GM19193 (cell line): ENCODE data around the gene WASF3.

ENCODE experiments used
- POLR2A ChIP-seq: IDR thresholded peaks from 4 replicates; pipeline ENCODE4 v1.6.1; 2011; ENCODE audit not compliant: insufficient read depth, insufficient read length; ENCODE audit errors: extremely low read depth

The WASF3 gene, protein sequence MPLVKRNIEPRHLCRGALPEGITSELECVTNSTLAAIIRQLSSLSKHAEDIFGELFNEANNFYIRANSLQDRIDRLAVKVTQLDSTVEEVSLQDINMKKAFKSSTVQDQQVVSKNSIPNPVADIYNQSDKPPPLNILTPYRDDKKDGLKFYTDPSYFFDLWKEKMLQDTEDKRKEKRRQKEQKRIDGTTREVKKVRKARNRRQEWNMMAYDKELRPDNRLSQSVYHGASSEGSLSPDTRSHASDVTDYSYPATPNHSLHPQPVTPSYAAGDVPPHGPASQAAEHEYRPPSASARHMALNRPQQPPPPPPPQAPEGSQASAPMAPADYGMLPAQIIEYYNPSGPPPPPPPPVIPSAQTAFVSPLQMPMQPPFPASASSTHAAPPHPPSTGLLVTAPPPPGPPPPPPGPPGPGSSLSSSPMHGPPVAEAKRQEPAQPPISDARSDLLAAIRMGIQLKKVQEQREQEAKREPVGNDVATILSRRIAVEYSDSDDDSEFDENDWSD

DNA sequence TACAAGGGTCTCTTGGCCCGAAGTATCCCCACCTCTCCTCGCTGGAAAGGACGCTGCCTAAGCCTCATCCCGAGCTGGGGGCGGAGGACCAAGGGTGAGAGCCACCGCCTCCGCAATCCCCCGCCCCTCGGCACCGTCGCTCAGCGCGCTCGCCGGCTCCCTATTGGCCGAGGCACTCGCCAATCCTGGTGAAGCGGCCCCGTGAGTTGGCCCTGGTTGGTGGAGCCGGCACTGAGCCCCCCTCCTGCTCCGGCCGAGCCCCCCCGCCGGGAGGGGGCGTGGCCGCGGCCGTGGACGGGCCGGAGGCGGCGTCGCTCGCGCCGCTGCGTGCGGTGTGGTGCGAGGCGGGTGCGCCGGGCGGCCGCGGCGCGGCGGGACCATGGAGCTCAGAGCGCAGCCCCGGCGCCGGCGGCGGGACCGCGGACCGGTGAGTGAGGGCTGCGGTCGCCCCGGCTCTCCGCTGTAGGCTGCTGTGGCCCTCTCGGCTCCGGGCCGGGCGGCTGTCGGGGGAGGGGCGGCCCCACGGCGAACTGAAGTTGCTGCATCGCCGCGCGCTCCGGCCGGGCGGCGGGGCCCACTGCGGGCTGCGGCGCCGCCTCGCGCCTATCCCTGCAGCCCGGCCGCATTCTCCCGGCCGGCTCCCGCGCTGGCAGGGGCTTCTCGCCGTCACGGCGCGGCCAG, at the start of gene WASF3:
Gene WASF3, plus strand, starts transcription at position 291 of the 681 bp plus-strand sequence. CDS start 84,588 bp downstream, outside the sequence.
- TF ChIP-seq POLR2A = no peak

DNA sequence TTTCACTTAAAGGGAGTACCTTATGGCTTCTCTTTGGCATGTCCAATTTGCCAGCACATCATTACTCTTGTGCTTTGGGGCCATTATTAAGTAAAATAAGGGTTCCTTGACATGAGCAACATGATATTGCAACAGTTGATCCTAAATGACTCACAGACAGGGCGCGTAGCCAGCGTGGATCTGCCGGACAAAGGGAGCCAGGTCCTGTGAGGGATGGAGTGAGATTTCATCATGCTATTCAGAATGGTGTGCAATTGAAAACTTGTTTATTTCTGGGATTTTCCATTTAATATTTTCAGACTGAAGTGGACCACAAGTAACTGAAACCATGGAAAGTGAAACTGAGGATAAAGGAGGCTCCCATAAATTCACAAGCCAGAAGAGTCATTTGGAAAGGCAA, 48.6 kb upstream of the WASF3 start:
- TF ChIP-seq POLR2A = no peak

DNA sequence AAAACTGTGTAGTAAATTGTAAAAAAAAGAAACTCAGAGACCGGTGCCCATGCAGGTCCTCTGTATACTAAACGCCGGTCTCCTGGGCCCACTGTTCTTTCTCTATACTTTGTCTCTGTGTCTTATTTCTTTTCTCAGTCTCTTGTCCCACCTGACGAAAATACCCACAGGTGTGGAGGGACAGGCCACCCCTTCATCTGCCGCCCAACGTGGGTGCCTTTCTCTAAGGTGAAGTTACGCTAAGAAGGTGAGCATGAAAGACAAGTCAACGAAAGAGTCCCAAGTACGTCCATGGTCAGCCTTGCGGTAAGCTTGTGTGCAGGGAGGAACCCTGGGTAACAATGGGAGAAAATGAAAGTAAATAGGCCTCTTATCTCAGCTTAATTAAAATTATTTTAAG, 48.0 kb upstream of the WASF3 start:
- TF ChIP-seq POLR2A = no peak

DNA sequence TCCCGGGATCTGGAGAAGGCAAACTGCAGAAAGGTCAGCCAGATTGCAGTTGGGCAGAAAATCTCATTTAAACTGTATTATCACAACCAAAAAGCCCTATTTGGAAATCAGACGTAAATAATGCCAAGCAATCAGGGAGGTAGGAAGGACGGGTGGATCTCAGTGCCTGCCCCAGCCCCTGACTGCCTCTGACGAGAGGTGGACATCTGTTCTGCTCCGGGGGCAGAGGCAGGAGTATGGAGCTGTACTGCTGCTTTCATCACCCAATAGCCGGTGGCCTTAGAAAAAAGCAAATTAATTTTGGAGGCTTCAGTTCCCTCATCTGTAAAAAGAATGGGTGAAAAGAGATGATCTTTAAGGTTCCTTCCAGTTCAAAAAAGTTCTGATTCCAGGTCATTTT, 43.6 kb upstream of the WASF3 start:
- TF ChIP-seq POLR2A = no peak

DNA sequence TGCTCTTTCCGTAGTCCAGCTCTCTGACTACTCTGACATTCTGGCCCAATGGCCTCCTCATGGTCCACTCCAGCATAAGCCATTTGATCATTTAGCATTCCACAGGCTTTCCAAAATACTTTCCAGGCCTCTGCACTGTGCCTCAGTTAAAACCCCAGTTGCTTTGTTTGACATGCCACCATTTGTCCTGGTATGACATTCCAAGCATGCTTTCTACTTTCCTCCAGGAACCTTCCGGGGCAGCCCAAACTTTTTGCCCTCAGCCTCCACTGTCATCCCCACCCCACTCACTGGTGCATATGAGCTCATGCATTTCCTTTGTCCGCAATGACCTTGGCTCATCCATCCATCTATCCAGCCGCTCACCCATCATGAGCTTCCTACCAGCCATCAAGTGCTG, 41.8 kb upstream of the WASF3 start:
- no peak for TF ChIP-seq POLR2A

DNA sequence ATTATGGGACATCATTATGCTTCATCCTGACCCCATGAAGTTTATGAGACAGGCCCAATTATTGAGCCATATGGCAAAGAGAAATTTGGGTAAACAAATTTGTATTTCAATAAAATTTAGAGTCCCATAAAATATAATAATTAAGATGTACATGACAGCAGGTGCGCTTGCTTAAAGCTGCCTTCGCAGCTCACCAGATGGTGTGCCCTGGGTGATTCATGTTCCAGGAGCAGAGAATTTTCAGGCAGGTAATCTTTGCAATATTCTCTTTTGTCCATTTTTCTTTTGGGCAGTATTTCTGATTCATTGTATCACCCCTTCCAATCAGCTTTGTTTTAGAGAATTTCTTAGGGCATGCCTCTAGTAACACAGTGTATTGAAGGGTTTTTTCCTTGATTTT, 39.5 kb upstream of the WASF3 start:
- no peak for TF ChIP-seq POLR2A

DNA sequence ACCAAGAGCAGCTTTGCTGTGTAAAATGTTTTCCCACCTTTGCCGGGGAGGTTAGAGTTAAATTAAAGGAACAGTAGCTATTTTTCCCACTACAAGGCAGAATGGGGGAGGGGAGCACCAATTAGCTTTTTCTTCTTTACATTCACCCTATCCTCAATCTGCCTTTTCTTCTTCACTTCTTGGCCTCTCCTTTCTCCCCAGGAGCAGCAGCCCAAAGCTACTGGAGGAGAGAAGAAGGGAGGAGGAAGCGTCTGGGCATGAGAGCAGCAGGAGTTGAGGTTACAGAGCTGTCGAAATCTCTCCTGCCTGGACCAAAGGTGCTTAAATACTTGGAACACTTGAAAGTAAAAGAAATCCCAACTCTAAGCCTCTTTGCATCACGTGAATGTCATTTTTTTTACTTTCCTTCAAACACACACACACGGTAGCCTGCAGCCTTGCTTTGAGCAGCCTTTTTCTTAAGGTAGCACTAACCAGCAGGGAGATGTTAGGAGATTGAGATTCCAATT, 39.0 kb upstream of the WASF3 start:
- TF ChIP-seq POLR2A = no peak

DNA sequence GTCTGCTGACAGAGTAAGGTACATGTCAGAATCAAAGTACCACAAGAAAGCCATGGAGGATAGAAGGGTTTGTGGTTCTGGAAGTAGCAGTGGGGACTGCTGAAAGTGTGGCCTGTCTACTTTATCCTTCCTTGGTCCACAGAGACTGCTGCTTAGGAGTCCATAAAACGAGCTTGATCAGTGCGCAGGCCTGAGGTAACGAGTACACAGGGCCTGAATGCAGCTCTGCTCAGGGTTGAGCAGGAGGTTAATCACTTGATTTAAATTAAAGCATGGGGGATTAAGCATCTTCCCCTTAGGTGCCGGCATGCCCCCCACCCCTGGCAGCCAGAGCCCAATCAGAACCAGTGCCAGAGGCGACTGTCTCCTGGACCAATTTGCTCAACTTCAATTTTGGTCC, 34.9 kb upstream of the WASF3 start:
- TF ChIP-seq POLR2A = no peak

DNA sequence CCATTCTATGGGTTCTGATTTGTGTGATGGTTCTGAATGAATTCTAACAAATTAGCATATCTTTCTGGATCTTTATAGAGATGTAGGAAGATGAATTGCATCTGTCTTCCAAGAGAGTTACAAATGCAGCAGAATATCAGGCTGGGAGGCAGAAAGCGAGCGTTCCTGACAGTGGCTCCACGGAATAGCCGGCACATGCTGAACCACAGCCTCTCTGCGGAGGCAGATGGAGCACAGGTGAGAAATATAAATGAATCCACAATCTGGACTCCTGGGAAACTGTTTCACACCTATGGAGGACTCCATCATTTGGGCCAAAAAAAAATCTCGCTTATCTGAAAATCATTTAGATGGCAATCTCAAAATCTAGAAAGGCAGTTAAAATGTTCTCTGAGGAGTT, 34.5 kb upstream of the WASF3 start:
- no peak for TF ChIP-seq POLR2A

DNA sequence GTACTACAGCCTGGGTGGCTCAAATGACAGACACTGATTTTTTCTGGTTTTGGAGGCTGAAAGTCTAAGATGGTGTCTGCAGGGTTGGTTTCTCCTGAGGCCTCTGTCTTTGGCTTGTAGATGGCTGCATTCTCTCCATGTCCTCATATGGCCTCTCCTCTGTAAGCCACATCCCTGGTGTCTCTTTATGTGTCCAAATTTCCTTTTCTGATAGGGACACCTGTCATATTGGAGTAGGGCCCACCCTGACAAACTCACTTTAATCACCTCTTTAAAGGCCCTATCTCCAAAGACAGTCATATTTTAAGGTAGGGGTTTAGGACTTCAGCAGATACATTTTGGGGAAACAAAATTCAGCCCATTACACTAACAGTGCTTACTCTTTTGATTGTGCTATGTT, 32.0 kb upstream of the WASF3 start:
- TF ChIP-seq POLR2A = no peak

DNA sequence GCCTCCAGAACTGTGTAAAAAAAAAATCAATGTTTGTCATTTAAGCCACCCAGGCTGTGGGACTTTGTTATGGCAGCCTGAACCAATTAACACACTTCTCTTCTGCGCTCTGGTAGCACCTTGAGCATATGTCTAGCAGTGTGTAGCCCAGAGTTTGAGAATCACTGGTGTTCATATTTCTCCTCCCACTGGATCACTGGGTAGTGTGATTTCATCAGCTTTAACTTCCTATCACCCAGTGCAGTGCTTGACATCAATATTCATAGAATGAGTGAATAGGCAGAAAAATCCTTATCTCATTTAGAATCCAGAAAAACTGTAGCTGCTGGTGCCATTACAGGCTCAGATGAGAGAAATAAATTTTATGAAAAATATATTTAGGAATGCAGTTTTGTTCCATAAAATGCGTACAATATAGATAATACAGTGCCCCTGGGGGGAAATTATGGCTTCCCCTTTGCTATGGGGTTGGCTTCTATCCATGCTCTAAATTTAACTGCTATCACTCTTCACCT, 30.7 kb upstream of the WASF3 start:
- no peak for TF ChIP-seq POLR2A

DNA sequence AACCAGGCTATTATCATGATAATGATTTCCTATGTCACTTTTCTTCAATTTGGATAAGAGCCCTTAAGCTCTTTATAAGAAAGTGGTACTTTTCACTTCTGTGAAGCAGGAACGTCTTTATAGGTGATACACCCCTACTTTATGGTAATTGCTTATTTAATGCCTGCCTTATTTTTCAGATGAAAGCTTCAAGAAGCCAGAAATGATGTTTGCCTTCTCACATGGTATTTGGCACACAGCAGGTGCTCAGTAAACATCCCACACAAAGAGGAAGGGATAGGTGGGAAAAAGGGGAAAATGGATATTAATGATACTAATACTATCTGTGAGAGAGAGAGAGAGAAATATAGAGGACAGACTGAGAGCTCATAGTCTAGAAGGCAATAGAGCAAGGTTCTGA, 29.0 kb upstream of the WASF3 start:
- no peak for TF ChIP-seq POLR2A

DNA sequence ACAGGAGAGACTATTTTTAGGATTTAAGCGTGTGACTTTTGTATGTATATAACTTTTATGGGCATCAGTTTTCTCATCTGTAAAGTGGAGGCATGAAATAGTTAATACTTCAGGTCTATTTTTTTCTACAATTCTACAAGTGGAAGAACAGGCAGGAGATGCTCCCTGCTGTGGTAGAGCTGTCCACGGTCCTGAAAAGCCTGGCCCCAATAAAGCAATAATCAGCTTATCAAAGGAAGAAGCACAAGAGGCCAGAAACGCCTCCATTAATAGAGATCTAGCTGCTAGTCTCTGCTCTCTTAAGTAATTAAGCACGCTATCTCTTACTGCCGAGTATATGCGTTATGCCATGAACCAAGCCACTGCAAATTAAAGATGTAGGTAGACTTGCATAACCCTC, 28.0 kb upstream of the WASF3 start:
- TF ChIP-seq POLR2A = no peak

DNA sequence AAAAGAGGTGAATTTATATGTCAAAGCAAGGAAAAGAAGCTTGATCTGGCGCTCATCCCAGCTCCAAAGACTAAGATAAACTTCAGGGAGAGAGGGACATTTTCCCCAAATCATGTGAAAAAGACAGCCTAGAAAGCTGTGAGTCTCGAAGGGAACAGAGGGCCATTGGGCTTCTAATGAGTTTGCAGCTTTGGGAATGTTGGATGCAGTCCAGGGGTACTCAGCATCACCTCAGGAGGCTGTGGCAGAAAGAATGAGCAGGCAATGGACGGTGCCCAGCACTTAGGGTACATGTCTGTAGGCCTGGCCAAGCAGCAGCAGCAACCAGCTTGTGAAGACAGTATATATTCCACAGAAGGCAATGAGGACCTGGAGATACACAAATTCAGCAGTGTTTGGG, 25.7 kb upstream of the WASF3 start:
- no peak for TF ChIP-seq POLR2A

DNA sequence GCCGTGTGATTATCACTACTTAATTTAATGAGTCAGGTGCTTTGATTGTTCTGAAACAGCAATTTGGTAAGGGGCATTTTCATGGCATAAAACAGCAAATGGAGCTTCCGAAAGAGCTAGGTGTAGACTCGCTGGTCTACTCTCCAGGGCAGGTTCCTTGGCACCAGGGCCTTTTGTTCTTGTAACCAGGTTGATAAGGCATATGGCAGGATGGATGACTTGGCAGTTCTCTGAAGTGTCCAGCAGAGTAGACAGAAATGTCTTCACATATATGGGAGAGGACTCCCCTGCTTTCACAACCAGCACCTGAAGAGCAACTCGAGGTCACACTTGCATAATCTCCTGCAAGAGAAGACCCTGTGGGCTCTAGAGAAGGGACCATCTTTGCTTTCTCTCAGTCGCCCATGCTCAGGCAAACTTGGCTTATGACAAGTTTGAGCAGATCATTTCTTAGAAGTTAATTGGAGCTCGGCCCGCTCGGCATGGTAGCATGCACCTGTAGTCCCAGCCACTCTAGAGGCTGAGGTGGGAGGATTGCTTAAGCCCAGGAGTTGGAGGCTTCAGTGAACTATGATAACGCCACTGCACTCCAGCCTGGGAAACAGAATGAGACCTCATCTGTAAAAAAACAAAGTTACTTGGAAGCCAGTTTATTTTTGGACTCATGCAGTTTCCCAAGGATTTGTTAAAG, 23.3 kb upstream of the WASF3 start:
- TF ChIP-seq POLR2A = no peak
